A673 (cell line): ENCODE data around the gene EFNA5.

ENCODE experiments used
- CTCF ChIP-seq: fragments of 300-800, 200-600 bp; sonication (generic); conservative IDR thresholded peaks from 2 replicates; pipeline ENCODE4 v1.5.1; 2017; ENCODE audit warnings: low read depth, mild to moderate bottlenecking, antibody characterized with exemption, low read length, moderate library complexity, mixed read lengths
- EZH2 ChIP-seq: fragments of 200-600 bp; sonication (generic); IDR thresholded peaks from 2 replicates; pipeline ENCODE4 v1.6.1; 2017; ENCODE audit warnings: borderline replicate concordance, low read depth, mild to moderate bottlenecking, mixed read lengths, antibody characterized with exemption, low read length; ENCODE audit not compliant: poor library complexity, severe bottlenecking

DNA sequence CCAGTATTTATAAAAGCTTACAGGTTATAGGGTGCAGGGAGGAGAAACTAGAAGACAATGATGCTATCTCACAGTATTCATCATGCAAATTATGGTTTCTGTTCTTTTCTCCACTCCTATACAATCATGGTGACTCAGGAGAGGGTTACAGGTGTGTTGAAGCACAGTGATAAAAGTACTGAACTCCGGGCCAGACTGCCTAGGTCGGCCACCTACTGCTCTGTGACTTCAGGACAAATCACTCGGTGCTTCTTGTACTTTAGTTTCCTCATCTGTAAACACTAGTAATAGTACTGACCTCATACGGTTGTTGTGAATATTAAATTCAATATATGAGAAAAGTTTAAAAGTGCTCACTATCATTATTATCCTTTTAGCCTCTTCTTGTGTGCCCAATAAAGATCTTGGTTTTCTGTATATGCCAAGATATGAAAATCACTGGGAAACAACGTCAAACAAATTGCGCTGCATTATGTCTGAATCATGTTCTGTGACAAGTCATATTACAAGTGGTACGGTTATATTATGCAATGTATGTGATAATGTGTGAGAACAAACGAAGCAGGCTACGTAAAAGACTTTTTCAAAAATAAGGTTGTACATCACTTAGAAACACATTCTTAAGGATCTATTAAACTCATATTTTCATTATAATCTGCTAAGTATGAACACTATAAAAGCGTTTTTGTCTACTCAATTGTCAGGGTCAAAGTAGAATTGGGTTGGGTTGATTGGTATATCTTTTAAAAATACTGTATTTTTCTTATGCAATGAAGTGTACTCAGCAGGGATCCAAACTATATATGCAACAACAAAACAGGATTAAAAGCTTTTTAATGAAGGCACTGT lies 153.3 kb downstream of the EFNA5 start:
- TF ChIP-seq CTCF (no peak), EZH2 (no peak)
